Measurements from ENCODE around the gene SLC2A1. TPM values are rescaled to one million over a fixed set of nuclear protein-coding genes. Genes with fewer than 3 reads are reported as not detected.

The SLC2A1 gene
- total and polyA plus RNA-seq, 9 of the 15 experiments (the other 6 are each of a cell fraction or from before 2014, with no cell fraction given) = 12.6 to 153 (median 48.0) TPM

DNA sequence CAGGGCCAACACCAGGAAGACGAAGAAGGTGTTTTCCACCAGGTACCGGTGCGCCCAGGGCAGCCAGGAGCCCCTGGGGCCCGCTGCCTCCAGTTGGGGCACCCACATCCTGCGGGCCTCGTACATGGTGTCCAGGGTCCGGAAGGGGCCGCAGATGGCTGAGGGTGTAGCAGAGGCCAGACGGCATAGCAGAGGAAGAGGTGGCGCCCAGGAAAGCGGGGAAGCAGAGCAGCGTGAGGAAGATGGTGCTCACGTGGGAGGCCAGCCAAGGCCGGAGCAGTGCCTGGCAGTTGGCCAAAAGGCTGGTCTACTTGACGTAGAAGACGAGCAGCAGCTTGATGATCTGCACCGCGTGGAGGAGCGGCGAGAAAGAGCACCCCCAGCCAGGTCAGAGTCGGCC is 71.9 kb downstream of the SLC2A1 start (continued):
- TF ChIP-seq GMEB1 (CRISPR knock-in tag; IDR thresholded peaks at IDR 0.05) (no peak), NFIC (IDR thresholded peaks at IDR 0.05) (peak; percentile 95)
- TF ChIP-seq, protein P1, sequence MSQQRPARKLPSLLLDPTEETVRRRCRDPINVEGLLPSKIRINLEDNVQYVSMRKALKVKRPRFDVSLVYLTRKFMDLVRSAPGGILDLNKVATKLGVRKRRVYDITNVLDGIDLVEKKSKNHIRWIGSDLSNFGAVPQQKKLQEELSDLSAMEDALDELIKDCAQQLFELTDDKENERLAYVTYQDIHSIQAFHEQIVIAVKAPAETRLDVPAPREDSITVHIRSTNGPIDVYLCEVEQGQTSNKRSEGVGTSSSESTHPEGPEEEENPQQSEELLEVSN (IDR thresholded peaks at IDR 0.05; ENCODE audit: borderline replicate concordance in 1 of 2, extremely low read depth in 1 of 2, insufficient read depth in 1 of 2, insufficient read length in 1 of 2, low read depth in 1 of 2, low read length in 1 of 2, poor library complexity in 1 of 2, severe bottlenecking in 1 of 2) = peak; percentile 48 to 68

DNA sequence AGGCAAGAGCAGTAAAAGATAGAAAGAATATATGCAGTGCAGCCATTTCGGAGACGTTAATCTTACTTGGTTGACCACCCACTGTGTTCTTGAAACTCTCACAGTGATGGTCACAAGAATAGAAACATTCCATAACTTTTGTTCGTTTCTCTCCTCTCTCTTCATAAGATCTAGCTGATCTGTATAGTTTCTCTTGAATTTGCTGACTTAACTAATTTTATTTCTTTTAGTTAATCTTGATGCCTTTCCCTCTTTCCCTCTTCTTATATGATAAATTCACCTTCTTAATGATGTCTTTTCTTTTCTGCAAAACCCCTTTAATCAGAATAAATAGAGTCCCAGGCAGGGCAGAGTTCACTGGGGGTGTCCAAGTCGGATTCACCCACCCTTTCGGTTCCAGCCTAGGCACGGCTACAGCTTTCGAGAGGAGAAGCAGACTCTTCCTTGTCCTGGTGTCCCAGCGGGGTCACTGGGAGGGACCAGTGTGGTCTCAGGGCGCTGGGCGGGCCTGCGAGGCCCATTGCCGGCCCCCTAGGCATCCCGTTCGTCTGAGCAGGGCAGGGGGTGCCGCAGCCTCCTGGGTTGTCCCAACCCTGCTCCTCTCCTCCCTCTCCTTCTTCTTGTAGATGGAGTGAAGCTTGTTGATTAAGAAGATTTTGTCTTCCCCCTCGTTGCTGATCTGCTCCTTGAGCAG is 72.5 kb downstream of the SLC2A1 start:
- intact Hi-C loops (cut with micrococcal nuclease) (no loop called here), in situ Hi-C loops (cut with MboI) (no loop called here)
- Histone ChIP-seq H3K27ac (ENCODE audit: extremely low read depth, low read depth, low read length) (no peak overlapping the region), H3K9ac (ENCODE audit: insufficient read depth in 1 of 2, low read depth in 2 of 2, low read length in 2 of 2) (peak overlapping the region in 1 of 2 experiments; percentile 61; a peak in 2 of 4 replicates), H3K27me3 (ENCODE audit: control insufficient read depth in 2 of 2, insufficient read depth in 2 of 2, low read length in 2 of 2) (no peaks in the 10 kb centered on the region), H3K9me1 (ENCODE audit: control insufficient read depth, insufficient read depth, low read length) (no peaks in the 10 kb centered on the region), H3K36me3 (ENCODE audit: control insufficient read depth, insufficient read depth, low read length) (no peaks in the 10 kb centered on the region), H3K4me2 (ENCODE audit: insufficient read depth, low read length) (no peak overlapping the region), H3K4me3 (no peak overlapping the region), H3K9me3 (replicated peaks; ENCODE audit: control insufficient read depth, insufficient read depth, low read depth, low read length) (no peaks in the 10 kb centered on the region), H3K4me1 (replicated peaks in 1 of 2; ENCODE audit: control insufficient read depth in 2 of 2, insufficient read depth in 2 of 2, low read length in 2 of 2) (peaks cover 0 to 24% of the 10 kb centered on the region in 2 experiments; a peak in 3 of 5 replicates), H3K79me2 (ENCODE audit: control insufficient read depth, insufficient read depth, low read length) (no peaks in the 10 kb centered on the region), H2AFZ (ENCODE audit: low read depth, low read length) (peak overlapping the region; percentile 55), H4K20me1 (replicated peaks; ENCODE audit: control insufficient read depth, insufficient read depth, low read length) (no peaks in the 10 kb centered on the region)
- POLR2A ChIA-PET = no interaction called here
- FAIRE-seq (no peak), DNase-seq (ENCODE audit: extremely low read depth in 1 of 4, low spot score in 3 of 4) (no peak), ATAC-seq (peak; percentile 15; the same call in 1 of the 3 replicates)
- WGBS (ENCODE audit: insufficient coverage, low coverage, missing lambda C conversion rate) = 40% methylated on average over 16 of the region's 16 CpGs
- CTCF ChIA-PET (ENCODE audit: low intra/inter-chr PET ratio) = no interaction called here
- no TSS peak for BruUV-seq (replicated peaks)
- TF ChIP-seq ZNF316 (IDR thresholded peaks at IDR 0.05) (peak; percentile 98), MAFK (IDR thresholded peaks at IDR 0.05; ENCODE audit: low read length) (peak; percentile 87), E2F5 (CRISPR knock-in tag; IDR thresholded peaks at IDR 0.05) (no peak), ZFP30 (CRISPR knock-in tag; IDR thresholded peaks at IDR 0.05; ENCODE audit: borderline replicate concordance) (no peak), TBL1XR1 (IDR thresholded peaks at IDR 0.05; ENCODE audit: low read length in 2 of 2) (no peak), MAFG (tag; conservative IDR thresholded peaks at IDR 0.05) (peak; percentile 93), C11orf30 (IDR thresholded peaks at IDR 0.05; ENCODE audit: low read depth) (peak; percentile 95), SETDB1 (IDR thresholded peaks at IDR 0.05; ENCODE audit: low read length) (no peak)
- TF ChIP-seq, protein P2, sequence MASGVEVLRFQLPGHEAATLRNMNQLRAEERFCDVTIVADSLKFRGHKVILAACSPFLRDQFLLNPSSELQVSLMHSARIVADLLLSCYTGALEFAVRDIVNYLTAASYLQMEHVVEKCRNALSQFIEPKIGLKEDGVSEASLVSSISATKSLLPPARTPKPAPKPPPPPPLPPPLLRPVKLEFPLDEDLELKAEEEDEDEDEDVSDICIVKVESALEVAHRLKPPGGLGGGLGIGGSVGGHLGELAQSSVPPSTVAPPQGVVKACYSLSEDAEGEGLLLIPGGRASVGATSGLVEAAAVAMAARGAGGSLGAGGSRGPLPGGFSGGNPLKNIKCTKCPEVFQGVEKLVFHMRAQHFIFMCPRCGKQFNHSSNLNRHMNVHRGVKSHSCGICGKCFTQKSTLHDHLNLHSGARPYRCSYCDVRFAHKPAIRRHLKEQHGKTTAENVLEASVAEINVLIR (CRISPR knock-in tag; IDR thresholded peaks at IDR 0.05) = no peak
- TF ChIP-seq, protein P3, sequence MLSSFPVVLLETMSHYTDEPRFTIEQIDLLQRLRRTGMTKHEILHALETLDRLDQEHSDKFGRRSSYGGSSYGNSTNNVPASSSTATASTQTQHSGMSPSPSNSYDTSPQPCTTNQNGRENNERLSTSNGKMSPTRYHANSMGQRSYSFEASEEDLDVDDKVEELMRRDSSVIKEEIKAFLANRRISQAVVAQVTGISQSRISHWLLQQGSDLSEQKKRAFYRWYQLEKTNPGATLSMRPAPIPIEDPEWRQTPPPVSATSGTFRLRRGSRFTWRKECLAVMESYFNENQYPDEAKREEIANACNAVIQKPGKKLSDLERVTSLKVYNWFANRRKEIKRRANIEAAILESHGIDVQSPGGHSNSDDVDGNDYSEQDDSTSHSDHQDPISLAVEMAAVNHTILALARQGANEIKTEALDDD (IDR thresholded peaks at IDR 0.05) = no peak
